Spleen (tissue), 11 donors: ENCODE results near the gene ACTN3. TPM values are rescaled to one million over a fixed set of nuclear protein-coding genes. Genes with fewer than 3 reads are reported as not detected.

ENCODE experiments used
- DNase-seq: peaks from one replicate; pipeline ENCODE4 v3.0.0-alpha.2; 2020
- H3K27ac ChIP-seq, 8 donors: fragments of 200-600 bp; sonication (generic) in 7 of 8; 1 replicate in 4 of 8; 2 replicates in 4 of 8; pipeline versions ENCODE4 v1.5.0 to v1.8.0; 2016 to 2021; ENCODE audit warnings: inconsistent platforms in 4 of 8, mild to moderate bottlenecking in 4 of 8, moderate library complexity in 1 of 8
- H3K27me3 ChIP-seq, 7 donors: fragments of 200-600 bp; sonication (generic) in 6 of 7; replicated peaks in 1 of 7; 1 replicate in 4 of 7; 2 replicates in 3 of 7; pipeline versions ENCODE4 v1.5.0 to v1.8.0; 2016 to 2021; ENCODE audit warnings: inconsistent platforms in 3 of 7, mild to moderate bottlenecking in 1 of 7
- H3K36me3 ChIP-seq, 6 donors: fragments of 200-600 bp; sonication (generic) in 5 of 6; 1 replicate in 4 of 6; 2 replicates in 2 of 6; pipeline versions ENCODE4 v1.5.0 to v1.8.0; 2016 to 2021; ENCODE audit warnings: inconsistent platforms in 2 of 6
- H3K4me1 ChIP-seq, 6 donors: fragments of 200-600 bp; sonication (generic) in 5 of 6; 1 replicate in 3 of 6; 2 replicates in 3 of 6; pipeline versions ENCODE4 v1.5.0 to v1.8.0; 2016 to 2021; ENCODE audit warnings: inconsistent platforms in 3 of 6
- H3K4me3 ChIP-seq, 8 donors: fragments of 200-600 bp; sonication (generic) in 7 of 8; 1 replicate in 4 of 8; 2 replicates in 4 of 8; pipeline versions ENCODE4 v1.5.0 to v1.8.0; 2016 to 2021; ENCODE audit warnings: inconsistent platforms in 4 of 8, mild to moderate bottlenecking in 4 of 8, moderate library complexity in 2 of 8
- H3K9me3 ChIP-seq, 8 donors: fragments of 200-600 bp; sonication (generic) in 7 of 8; 1 replicate in 4 of 8; 2 replicates in 4 of 8; pipeline versions ENCODE4 v1.5.0 to v1.8.0; 2016 to 2021; ENCODE audit warnings: inconsistent platforms in 4 of 8
- POLR2A ChIP-seq, 3 donors: fragments of 450-650 bp; IDR thresholded peaks; one replicate each; pipeline ENCODE4 v1.5.1; 2017; ENCODE audit warnings: antibody characterized with exemption in 3 of 3, mild to moderate bottlenecking in 1 of 3
- POLR2AphosphoS5 ChIP-seq, 3 donors: sonication (generic); formaldehyde crosslinking; IDR thresholded peaks; one replicate each; pipeline ENCODE4 v1.5.1; 2017; ENCODE audit warnings: antibody characterized with exemption in 3 of 3
- WGBS, 5 donors: extraction: QIAGEN DNeasy Blood & Tissue Kit in 3 of 5; methylation state at CpG; one replicate each; pipeline versions ENCODE4 v1.1.5 to v1.1.7; 2013 to 2018; 5-methylcytosine and 5-hydroxymethylcytosine counted together
- intact Hi-C: fragments of 100-400 bp; cut with DNase I; formaldehyde crosslinking; loops from one replicate; pipeline ENCODE4 v1.15.0; 2023; ENCODE audit warnings: low total_unique reads
- polyA plus RNA-seq, 3 donors: library from polyadenylated mRNA; stranded (reverse); fragments of 200-250 nt; gene quantifications; one replicate each; pipeline ENCODE4 v1.2.1, GENCODE V29; 2013
- total RNA-seq, 7 donors: library from RNA; depleted of rRNA in 3 of 7; stranded (reverse); fragments of >200 nt in 3 of 7; fragmentation: NEBNext Ultra II Directional in 4 of 7; extraction: Animal tissue kit (Norgen Biotek cat#: 25700) in 4 of 7; gene quantifications; one replicate each; pipeline versions ENCODE4 v1.1.0 to v1.2.1, GENCODE V29; 2016 to 2021
- TF ChIP-seq, protein P1 (sequence below), 11 experiments: fragments of 200-600 bp in 7 of 11; fragments of 450-650 bp in 4 of 11; sonication (generic) in 4 of 11; IDR thresholded peaks in 8 of 11; conservative IDR thresholded peaks in 3 of 11; 1 replicate in 7 of 11; 2 replicates in 4 of 11; pipeline versions ENCODE4 v1.4.0 to v1.8.0; 2016 to 2021; ENCODE audit warnings: antibody characterized with exemption in 11 of 11, inconsistent platforms in 4 of 11, mild to moderate bottlenecking in 1 of 11
- donor health status: healthy with polysubstance abuse.
- donor health status: DM: no; HTN: no; CAD: no; lungs with moderate emphysema.
- donor health status: DM: no; HTN: no; CAD: no.
- donor health status: Bipolar disorder and iron deficiency.
- donor health status: healthy.
- donor health status: DM: no; HTN: no; CAD: no.
- donor health status: DM: yes; HTN: yes; CAD: no.

The ACTN3 gene
- total and polyA plus RNA-seq, 10 donors = 0.05 to 0.34 (median 0.21) TPM; not detected in 3

DNA sequence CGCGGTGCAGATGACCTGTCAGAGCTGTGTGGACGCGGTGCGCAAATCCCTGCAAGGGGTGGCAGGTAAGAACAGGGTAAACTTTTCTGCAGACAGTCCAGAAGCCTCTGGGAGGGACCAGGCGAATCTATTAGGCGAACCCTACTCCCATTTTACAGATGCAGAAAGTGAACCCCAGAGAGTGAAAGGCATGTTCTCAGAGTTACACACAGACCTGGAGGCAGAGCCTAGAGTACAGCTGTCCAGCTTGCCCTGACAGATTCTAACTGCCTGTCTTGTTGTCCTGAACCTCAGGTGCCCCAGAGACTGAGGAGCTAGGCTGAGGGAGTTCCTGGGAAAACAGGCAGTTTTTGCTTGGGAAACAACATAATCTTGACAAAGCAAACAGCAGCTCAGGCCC, 46.9 kb downstream of the ACTN3 start:
- H3K9me3 ChIP-seq = no peaks in the 10 kb centered on the region
- WGBS, 5 donors = 61 to 66% (median 63%) methylated on average over 7 of the region's 7 CpGs
- DNase-seq = no peak
- H3K4me3 ChIP-seq = peak overlapping the region in 7 of 8 donors; percentile 55 to 87 (median 60)
- H3K27me3 ChIP-seq = no peaks in the 10 kb centered on the region
- intact Hi-C loops = no loop called here
- peaks cover 18 to 49% (median 40%) of the 10 kb centered on the region in 6 donors for H3K4me1 ChIP-seq
- no peaks in the 10 kb centered on the region for H3K36me3 ChIP-seq
- peak overlapping the region in 7 of 8 donors; percentile 79 to 92 (median 88) for H3K27ac ChIP-seq
- no peak for TF ChIP-seq POLR2AphosphoS5 (IDR thresholded peaks at IDR 0.05)
- TF ChIP-seq POLR2A (IDR thresholded peaks at IDR 0.05) = no peak
- TF ChIP-seq, protein P1, sequence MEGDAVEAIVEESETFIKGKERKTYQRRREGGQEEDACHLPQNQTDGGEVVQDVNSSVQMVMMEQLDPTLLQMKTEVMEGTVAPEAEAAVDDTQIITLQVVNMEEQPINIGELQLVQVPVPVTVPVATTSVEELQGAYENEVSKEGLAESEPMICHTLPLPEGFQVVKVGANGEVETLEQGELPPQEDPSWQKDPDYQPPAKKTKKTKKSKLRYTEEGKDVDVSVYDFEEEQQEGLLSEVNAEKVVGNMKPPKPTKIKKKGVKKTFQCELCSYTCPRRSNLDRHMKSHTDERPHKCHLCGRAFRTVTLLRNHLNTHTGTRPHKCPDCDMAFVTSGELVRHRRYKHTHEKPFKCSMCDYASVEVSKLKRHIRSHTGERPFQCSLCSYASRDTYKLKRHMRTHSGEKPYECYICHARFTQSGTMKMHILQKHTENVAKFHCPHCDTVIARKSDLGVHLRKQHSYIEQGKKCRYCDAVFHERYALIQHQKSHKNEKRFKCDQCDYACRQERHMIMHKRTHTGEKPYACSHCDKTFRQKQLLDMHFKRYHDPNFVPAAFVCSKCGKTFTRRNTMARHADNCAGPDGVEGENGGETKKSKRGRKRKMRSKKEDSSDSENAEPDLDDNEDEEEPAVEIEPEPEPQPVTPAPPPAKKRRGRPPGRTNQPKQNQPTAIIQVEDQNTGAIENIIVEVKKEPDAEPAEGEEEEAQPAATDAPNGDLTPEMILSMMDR (IDR thresholded peaks at IDR 0.05 in 8 of 11, conservative IDR thresholded peaks at IDR 0.05 in 3 of 11) = no peak

GRCh38 chr11:66595245-66595904, 48.7 kb downstream of the ACTN3 start:
- peak overlapping the region in 6 of 8 donors; percentile 5 to 81 (median 66) for H3K27ac ChIP-seq
- intact Hi-C loops = no loop called here
- TF ChIP-seq, protein P1 (IDR thresholded peaks at IDR 0.05 in 8 of 11, conservative IDR thresholded peaks at IDR 0.05 in 3 of 11) = no peak
- TF ChIP-seq POLR2A (IDR thresholded peaks at IDR 0.05) = no peak
- no peak for TF ChIP-seq POLR2AphosphoS5 (IDR thresholded peaks at IDR 0.05)
- H3K4me1 ChIP-seq = peaks cover 22 to 61% (median 46%) of the 10 kb centered on the region in 6 donors
- H3K9me3 ChIP-seq = no peaks in the 10 kb centered on the region
- H3K4me3 ChIP-seq = peak overlapping the region in 1 of 8 donors; percentile 14
- no peak for DNase-seq
- WGBS, 5 donors = 23 to 77% (median 25%) methylated on average over 5 of the region's 5 CpGs
- H3K36me3 ChIP-seq = peaks cover 0 to 16% (median 6%) of the 10 kb centered on the region in 6 donors
- no peaks in the 10 kb centered on the region for H3K27me3 ChIP-seq

GRCh38 chr11:66598993-66599392, 52.3 kb downstream of the ACTN3 start:
- 80 to 92% (median 83%) methylated on average over 1 to 6 of the region's 6 CpGs for WGBS, 5 donors
- TF ChIP-seq POLR2AphosphoS5 (IDR thresholded peaks at IDR 0.05) = peak in 2 of 3 donors; percentile 62 to 69
- TF ChIP-seq POLR2A (IDR thresholded peaks at IDR 0.05) = no peak
- TF ChIP-seq, protein P1 (IDR thresholded peaks at IDR 0.05 in 8 of 11, conservative IDR thresholded peaks at IDR 0.05 in 3 of 11) = no peak
- DNase-seq = peak; percentile 81
- Histone ChIP-seq H3K27me3 (no peaks in the 10 kb centered on the region), H3K36me3 (peaks cover 0 to 50% (median 14%) of the 10 kb centered on the region in 6 donors), H3K27ac (peak overlapping the region in 1 of 8 donors; percentile 5), H3K4me3 (no peak overlapping the region), H3K4me1 (peaks cover 5 to 50% (median 39%) of the 10 kb centered on the region in 6 donors), H3K9me3 (no peaks in the 10 kb centered on the region)
- intact Hi-C loops = no loop called here

GRCh38 chr11:66600219-66600618, 53.5 kb downstream of the ACTN3 start:
- DNase-seq = no peak
- Histone ChIP-seq H3K27me3 (no peaks in the 10 kb centered on the region), H3K36me3 (peaks cover 0 to 62% (median 19%) of the 10 kb centered on the region in 6 donors), H3K4me1 (peaks cover 4 to 48% (median 27%) of the 10 kb centered on the region in 6 donors), H3K4me3 (no peak overlapping the region), H3K27ac (no peak overlapping the region), H3K9me3 (no peaks in the 10 kb centered on the region)
- WGBS, 5 donors = 78 to 89% (median 86%) methylated on average over 2 of the region's 2 CpGs
- TF ChIP-seq, protein P1 (IDR thresholded peaks at IDR 0.05 in 8 of 11, conservative IDR thresholded peaks at IDR 0.05 in 3 of 11) = no peak
- TF ChIP-seq POLR2A (IDR thresholded peaks at IDR 0.05) (no peak), POLR2AphosphoS5 (IDR thresholded peaks at IDR 0.05) (no peak)
- intact Hi-C loops = no loop called here
